HepG2 (cell line): Measurements from ENCODE around the gene FOXA1. TPM values are rescaled to one million over a fixed set of nuclear protein-coding genes. Genes with fewer than 3 reads are reported as not detected.

ENCODE experiments used
- HNRNPL ChIP-seq: fragments of 200-400 bp; formaldehyde crosslinking; IDR thresholded peaks from 2 replicates; pipeline ENCODE4 v1.6.1; 2017; ENCODE audit warnings: mild to moderate bottlenecking, low read depth, low read length
- HOXD1 ChIP-seq: sonication (generic); formaldehyde crosslinking; IDR thresholded peaks from 2 replicates; pipeline ENCODE4 v1.5.0; 2020; ENCODE audit warnings: missing genetic modification reagents
- KLF12 ChIP-seq: sonication (generic); formaldehyde crosslinking; IDR thresholded peaks from 2 replicates; pipeline ENCODE4 v1.4.0; 2020; ENCODE audit warnings: missing genetic modification reagents, borderline replicate concordance
- PCBP2 ChIP-seq: fragments of 200-400 bp; formaldehyde crosslinking; optimal IDR thresholded peaks from 2 replicates; pipeline ENCODE3; 2018; ENCODE audit warnings: low read length, low read depth; ENCODE audit not compliant: poor library complexity, severe bottlenecking
- PRPF4 ChIP-seq: fragments of 200-400 bp; formaldehyde crosslinking; IDR thresholded peaks from 2 replicates; pipeline ENCODE4 v1.6.1; 2016; ENCODE audit warnings: low read length, low read depth; ENCODE audit not compliant: poor library complexity, severe bottlenecking
- XRCC5 ChIP-seq: fragments of 200-400 bp; formaldehyde crosslinking; optimal IDR thresholded peaks from 2 replicates; pipeline ENCODE3; 2017; ENCODE audit warnings: mild to moderate bottlenecking, low read length
- ZBTB1 ChIP-seq: sonication (generic); formaldehyde crosslinking; IDR thresholded peaks from 2 replicates; pipeline ENCODE4 v1.4.0; 2020; ENCODE audit warnings: missing genetic modification reagents, borderline replicate concordance
- ZBTB20 ChIP-seq: sonication (generic); formaldehyde crosslinking; IDR thresholded peaks from 2 replicates; pipeline ENCODE4 v1.8.1; 2023; ENCODE audit warnings: missing genetic modification reagents, low read depth, mild to moderate bottlenecking, borderline replicate concordance
- ZNF670 ChIP-seq: sonication (generic); formaldehyde crosslinking; IDR thresholded peaks from 2 replicates; pipeline ENCODE4 v1.8.0; 2022; ENCODE audit warnings: mild to moderate bottlenecking, missing genetic modification reagents, borderline replicate concordance
- ZNF841 ChIP-seq: sonication (generic); formaldehyde crosslinking; IDR thresholded peaks from 2 replicates; pipeline ENCODE4 v1.8.1; 2023; ENCODE audit warnings: missing genetic modification reagents, borderline replicate concordance
- ZSCAN9 ChIP-seq: IDR thresholded peaks from 2 replicates; pipeline ENCODE4 v1.6.1; 2016; ENCODE audit warnings: borderline replicate concordance
- ZZZ3 ChIP-seq: sonication (generic); formaldehyde crosslinking; IDR thresholded peaks from 2 replicates; pipeline ENCODE4 v1.4.0; 2020; ENCODE audit warnings: missing genetic modification reagents, mild to moderate bottlenecking, borderline replicate concordance
- polyA plus RNA-seq, 8 experiments: library from polyadenylated mRNA; depleted of rRNA in 3 of 8; stranded (reverse) in 7 of 8; unstranded in 1 of 8; fragments of >200 nt; fragmentation: Illumina TruSeq in 4 of 8; extraction: Trizol in 4 of 8; gene quantifications; 2 replicates each; pipeline versions ENCODE4 v1.2.1 to v1.2.3, GENCODE V29; 2011 to 2016; ENCODE audit warnings: low read depth in 4 of 8, missing spikeins in 1 of 8, mixed read lengths in 1 of 8; ENCODE audit not compliant: insufficient read depth in 1 of 8
- total RNA-seq, 5 experiments: library from RNA; depleted of rRNA; stranded (reverse); fragments of >200 nt; fragmentation: Illumina TruSeq; extraction: Trizol; gene quantifications; 2 replicates each; pipeline ENCODE4 v1.2.3, GENCODE V29; 2016; ENCODE audit warnings: low read depth in 1 of 5
- TF ChIP-seq, protein P1 (sequence below): sonication (generic); formaldehyde crosslinking; IDR thresholded peaks from 2 replicates; pipeline ENCODE4 v1.8.0; 2022; ENCODE audit warnings: mild to moderate bottlenecking, missing genetic modification reagents, moderate library complexity
- TF ChIP-seq, protein P2 (sequence below): sonication (generic); formaldehyde crosslinking; IDR thresholded peaks from 2 replicates; pipeline ENCODE4 v1.4.0; 2020; ENCODE audit warnings: missing genetic modification reagents
- TF ChIP-seq, protein P3 (sequence below): sonication (generic); formaldehyde crosslinking; IDR thresholded peaks from 2 replicates; pipeline ENCODE4 v1.4.0; 2020; ENCODE audit warnings: missing genetic modification reagents, borderline replicate concordance
- TF ChIP-seq, protein P4 (sequence below), 2 experiments: fragments of 450-650 bp in 1 of 2; sonication (generic) in 1 of 2; formaldehyde crosslinking; IDR thresholded peaks; 2 replicates each; pipeline versions ENCODE4 v1.5.0 to v1.8.0; 2020 to 2022; ENCODE audit warnings: mild to moderate bottlenecking in 1 of 2, missing genetic modification reagents in 1 of 2
- TF ChIP-seq, protein P5 (sequence below): IDR thresholded peaks from 2 replicates; pipeline ENCODE4 v1.6.1; 2016

The FOXA1 gene
- total and polyA plus RNA-seq, 2 of the 13 experiments (the other 11 are each of a cell fraction or from before 2014, with no cell fraction given) = 43.4 to 58.6 TPM

DNA sequence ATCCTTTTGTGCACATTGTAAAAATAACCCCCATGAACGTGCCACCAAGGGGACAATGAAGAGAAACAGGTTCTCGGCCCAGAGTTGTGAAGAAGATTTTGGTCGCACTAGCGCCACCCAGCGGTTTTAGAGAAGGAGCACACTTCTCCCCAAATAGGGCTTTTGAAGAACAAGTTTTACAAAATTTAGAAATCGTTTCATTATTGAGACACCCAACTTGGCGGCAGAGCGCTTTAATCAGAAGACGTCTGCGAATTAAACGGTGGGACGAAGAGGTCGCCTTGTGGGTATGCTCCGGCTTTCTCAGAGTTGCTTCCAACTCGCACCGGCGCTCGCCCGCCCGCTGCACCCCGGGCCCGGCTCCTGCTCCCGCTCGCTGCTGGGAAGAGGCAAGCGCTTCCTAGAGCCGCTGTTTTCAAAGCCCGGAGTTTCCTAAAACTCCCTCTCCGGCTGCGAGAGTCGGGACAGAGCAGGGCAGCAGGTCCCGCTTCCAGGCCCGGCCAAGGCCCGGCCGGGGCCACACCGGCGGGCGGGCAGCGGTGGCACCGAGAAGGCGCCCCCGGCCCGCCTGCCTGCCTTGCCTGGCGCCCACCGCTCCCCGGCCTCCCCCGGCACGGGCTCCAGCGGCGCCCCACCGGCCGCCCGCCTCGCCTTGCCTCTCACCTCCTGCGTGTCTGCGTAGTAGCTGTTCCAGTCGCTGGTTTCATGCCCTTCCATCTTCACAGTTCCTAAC is 645 bp downstream of the FOXA1 start (continued):
- TF ChIP-seq, protein P1, sequence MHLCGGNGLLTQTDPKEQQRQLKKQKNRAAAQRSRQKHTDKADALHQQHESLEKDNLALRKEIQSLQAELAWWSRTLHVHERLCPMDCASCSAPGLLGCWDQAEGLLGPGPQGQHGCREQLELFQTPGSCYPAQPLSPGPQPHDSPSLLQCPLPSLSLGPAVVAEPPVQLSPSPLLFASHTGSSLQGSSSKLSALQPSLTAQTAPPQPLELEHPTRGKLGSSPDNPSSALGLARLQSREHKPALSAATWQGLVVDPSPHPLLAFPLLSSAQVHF (CRISPR knock-in tag) = no peak
- TF ChIP-seq PCBP2 = no peak
- TF ChIP-seq ZBTB20 (CRISPR knock-in tag) = peak; percentile 65; the same call in 1 of the 2 replicates
- peak; percentile 76; the same call in 1 of the 2 replicates for TF ChIP-seq ZNF670 (CRISPR knock-in tag)
- TF ChIP-seq, protein P2, sequence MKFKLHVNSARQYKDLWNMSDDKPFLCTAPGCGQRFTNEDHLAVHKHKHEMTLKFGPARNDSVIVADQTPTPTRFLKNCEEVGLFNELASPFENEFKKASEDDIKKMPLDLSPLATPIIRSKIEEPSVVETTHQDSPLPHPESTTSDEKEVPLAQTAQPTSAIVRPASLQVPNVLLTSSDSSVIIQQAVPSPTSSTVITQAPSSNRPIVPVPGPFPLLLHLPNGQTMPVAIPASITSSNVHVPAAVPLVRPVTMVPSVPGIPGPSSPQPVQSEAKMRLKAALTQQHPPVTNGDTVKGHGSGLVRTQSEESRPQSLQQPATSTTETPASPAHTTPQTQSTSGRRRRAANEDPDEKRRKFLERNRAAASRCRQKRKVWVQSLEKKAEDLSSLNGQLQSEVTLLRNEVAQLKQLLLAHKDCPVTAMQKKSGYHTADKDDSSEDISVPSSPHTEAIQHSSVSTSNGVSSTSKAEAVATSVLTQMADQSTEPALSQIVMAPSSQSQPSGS (CRISPR knock-in tag) = peak; percentile 52
- TF ChIP-seq ZSCAN9 (CRISPR knock-in tag) = peak; percentile 41; the same call in 1 of the 2 replicates
- TF ChIP-seq, protein P3, sequence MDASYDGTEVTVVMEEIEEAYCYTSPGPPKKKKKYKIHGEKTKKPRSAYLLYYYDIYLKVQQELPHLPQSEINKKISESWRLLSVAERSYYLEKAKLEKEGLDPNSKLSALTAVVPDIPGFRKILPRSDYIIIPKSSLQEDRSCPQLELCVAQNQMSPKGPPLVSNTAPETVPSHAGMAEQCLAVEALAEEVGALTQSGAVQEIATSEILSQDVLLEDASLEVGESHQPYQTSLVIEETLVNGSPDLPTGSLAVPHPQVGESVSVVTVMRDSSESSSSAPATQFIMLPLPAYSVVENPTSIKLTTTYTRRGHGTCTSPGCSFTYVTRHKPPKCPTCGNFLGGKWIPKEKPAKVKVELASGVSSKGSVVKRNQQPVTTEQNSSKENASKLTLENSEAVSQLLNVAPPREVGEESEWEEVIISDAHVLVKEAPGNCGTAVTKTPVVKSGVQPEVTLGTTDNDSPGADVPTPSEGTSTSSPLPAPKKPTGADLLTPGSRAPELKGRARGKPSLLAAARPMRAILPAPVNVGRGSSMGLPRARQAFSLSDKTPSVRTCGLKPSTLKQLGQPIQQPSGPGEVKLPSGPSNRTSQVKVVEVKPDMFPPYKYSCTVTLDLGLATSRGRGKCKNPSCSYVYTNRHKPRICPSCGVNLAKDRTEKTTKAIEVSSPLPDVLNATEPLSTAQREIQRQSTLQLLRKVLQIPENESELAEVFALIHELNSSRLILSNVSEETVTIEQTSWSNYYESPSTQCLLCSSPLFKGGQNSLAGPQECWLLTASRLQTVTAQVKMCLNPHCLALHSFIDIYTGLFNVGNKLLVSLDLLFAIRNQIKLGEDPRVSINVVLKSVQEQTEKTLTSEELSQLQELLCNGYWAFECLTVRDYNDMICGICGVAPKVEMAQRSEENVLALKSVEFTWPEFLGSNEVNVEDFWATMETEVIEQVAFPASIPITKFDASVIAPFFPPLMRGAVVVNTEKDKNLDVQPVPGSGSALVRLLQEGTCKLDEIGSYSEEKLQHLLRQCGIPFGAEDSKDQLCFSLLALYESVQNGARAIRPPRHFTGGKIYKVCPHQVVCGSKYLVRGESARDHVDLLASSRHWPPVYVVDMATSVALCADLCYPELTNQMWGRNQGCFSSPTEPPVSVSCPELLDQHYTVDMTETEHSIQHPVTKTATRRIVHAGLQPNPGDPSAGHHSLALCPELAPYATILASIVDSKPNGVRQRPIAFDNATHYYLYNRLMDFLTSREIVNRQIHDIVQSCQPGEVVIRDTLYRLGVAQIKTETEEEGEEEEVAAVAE = 0 out of 2 replicates have a peak, but pooled peaks have one; percentile 57
- TF ChIP-seq HNRNPL = no peak
- 0 out of 2 replicates have a peak, but pooled peaks have one; percentile 65 for TF ChIP-seq ZBTB1 (CRISPR knock-in tag)
- TF ChIP-seq KLF12 (CRISPR knock-in tag) = peak; percentile 81
- TF ChIP-seq XRCC5 = peak; percentile 89
- peak; percentile 61; the same call in 1 of the 2 replicates for TF ChIP-seq HOXD1 (CRISPR knock-in tag)
- TF ChIP-seq PRPF4 = peak; percentile 26
- no peak for TF ChIP-seq ZZZ3 (CRISPR knock-in tag)
- TF ChIP-seq, protein P4, sequence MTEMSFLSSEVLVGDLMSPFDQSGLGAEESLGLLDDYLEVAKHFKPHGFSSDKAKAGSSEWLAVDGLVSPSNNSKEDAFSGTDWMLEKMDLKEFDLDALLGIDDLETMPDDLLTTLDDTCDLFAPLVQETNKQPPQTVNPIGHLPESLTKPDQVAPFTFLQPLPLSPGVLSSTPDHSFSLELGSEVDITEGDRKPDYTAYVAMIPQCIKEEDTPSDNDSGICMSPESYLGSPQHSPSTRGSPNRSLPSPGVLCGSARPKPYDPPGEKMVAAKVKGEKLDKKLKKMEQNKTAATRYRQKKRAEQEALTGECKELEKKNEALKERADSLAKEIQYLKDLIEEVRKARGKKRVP (CRISPR knock-in tag; IDR thresholded peaks at IDR 0.05) = no peak
- TF ChIP-seq, protein P5, sequence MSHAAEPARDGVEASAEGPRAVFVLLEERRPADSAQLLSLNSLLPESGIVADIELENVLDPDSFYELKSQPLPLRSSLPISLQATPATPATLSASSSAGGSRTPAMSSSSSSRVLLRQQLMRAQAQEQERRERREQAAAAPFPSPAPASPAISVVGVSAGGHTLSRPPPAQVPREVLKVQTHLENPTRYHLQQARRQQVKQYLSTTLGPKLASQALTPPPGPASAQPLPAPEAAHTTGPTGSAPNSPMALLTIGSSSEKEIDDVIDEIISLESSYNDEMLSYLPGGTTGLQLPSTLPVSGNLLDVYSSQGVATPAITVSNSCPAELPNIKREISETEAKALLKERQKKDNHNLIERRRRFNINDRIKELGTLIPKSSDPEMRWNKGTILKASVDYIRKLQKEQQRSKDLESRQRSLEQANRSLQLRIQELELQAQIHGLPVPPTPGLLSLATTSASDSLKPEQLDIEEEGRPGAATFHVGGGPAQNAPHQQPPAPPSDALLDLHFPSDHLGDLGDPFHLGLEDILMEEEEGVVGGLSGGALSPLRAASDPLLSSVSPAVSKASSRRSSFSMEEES (CRISPR knock-in tag) = no peak
- TF ChIP-seq ZNF841 = no peak
